Measurements from ENCODE around the gene ZNF101.

The ZNF101 gene

GRCh38 chr19:19721896-19722295 is 53.3 kb downstream of the ZNF101 start:
- no peak for DNase-seq

- DNase-seq, result peak; percentile 92
Observed at GRCh38 chr19:19732579-19733501, 64.2 kb downstream of the ZNF101 start, which contains the start of gene ZNF14. Gene ZNF14, minus strand, starts transcription at chr19:19733112. Its CDS starts 154 bp downstream, at chr19:19732958.
